HG03108 (cell line): ENCODE results near the gene MUC20.

Source experiments
- ATAC-seq: cut with Tn5 transposase; IDR thresholded peaks from one replicate; pipeline ENCODE4 v1.9.1; 2021; ENCODE audit warnings: moderate library complexity; ENCODE audit not compliant: unreplicated experiment

MUC20 gene

DNA sequence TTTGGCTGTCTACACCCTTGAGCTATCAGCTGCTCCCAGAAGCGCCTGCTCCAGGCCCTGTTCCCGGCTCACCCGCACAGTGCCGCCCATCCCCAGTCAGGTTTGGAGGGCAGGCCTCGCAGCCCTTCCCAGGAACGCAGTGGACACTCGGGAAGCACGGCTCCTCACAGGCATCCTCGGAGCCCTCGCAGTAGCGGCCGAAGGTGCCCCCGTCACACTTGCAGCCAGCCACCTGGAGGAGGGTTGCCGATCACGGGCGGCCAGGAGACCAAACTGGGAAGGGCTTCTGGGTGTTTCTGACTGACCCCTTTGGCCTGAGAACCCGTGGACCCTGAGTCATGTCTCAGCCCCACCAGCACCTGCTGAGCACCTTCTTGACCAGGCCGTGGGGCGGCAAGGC is 33.4 kb downstream of the MUC20 start:
- ATAC-seq, result no peak

DNA sequence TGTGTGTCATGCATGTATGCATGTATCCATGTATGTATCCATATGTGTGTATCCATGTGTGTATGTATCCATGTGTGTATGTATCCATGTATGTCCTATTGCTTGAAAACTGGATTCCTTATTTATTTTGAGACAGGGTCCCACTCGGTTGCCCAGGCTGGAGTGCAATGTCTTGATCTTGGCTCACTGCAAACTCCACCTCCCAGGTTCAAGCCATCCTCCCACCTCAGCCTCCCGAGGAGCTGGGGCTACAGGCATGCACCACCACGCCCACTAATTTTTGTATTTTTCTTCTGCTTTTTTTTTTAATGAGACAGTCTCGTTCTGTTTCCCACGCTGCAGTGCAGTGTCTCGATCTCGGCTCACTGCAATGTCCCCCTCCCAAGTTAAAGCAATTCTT is 34.1 kb downstream of the MUC20 start:
- ATAC-seq, result no peak

DNA sequence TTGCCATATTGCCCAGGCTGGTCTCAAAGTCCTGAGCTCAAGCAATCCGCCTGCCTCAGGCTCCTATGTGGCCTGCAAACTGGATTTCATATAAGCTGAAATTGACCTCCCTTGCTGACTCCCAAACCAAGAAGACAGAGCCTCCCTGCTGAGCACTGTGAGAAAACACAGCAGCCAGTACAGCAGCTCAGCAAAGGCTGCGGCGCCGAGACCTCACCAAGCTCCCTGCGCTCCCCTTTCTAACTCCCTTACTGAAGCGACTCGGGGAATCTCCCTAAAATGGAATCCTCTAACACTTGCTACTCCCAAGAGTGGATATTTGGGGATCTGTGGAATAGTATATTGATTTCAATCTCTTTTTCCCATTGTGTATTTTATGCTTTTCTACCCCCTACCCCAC is 34.6 kb downstream of the MUC20 start:
- no peak for ATAC-seq

DNA sequence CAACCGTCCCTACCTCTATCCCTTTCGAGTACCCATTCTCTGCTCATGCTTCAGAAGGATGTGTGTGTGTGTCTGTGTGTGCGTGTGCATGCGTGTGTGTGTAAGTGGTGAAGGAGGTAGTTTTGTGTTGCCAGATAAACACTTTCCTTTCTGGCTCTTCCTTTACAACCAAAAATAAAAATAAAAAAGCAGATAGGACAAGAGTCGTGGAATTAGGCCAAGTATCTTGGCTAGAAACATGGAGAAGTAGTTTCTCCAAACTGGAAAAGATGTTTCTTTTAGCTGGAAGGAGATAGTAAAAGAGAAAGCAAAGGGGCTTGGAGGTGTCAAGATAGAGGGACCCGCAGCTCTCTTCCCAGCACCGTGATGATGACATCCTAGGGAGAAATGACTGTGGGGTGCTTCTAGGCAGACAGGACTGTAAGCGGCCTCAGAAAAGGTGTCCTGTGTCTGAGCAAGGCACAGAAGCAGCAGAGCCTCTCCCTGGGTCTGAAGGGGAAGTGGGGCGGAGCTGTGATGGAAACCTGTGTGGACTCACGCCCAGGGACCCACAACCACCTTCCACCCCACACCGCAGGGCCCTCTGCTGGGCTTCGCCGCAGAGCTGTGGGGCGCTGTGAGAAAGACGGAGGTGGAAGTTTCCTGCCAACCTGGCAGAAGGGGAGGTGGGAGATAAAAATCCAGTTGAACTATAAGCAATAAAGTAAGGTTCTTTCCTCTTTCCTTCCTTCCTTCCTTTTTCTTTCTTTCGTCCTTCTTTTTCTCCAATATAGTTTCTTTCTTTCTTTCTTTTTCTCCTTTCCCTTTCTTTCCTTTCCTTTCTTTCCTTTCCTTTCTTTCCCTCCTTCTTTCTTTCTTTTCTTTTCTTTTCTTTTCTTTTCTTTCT is 35.3 kb downstream of the MUC20 start:
- no peak for ATAC-seq

- ATAC-seq, result no peak
Observed at GRCh38 chr3:195757438-195757770, 36.6 kb downstream of the MUC20 start.

DNA sequence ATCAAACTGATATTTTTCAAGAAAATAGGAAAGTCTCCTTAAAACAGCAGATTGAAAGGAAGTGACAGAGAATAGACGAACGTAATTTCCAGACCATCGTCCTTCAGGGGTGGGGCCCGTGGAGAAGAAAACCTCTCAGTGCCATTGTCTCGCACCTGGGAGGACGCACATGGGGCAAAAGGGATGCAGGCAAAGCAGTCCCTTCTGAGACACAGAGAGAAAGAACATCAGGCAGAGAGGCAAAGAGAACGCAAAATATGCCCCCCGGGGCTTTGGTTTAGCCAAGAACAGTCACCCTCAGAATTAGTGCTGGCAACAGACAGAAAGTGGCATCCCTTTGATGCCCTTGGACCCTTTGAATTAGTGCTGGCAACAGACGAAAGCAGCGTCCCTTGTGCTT is 37.0 kb downstream of the MUC20 start:
- no peak for ATAC-seq

- no peak for ATAC-seq
Observed at GRCh38 chr3:195758721-195759353, 38.1 kb downstream of the MUC20 start.

DNA sequence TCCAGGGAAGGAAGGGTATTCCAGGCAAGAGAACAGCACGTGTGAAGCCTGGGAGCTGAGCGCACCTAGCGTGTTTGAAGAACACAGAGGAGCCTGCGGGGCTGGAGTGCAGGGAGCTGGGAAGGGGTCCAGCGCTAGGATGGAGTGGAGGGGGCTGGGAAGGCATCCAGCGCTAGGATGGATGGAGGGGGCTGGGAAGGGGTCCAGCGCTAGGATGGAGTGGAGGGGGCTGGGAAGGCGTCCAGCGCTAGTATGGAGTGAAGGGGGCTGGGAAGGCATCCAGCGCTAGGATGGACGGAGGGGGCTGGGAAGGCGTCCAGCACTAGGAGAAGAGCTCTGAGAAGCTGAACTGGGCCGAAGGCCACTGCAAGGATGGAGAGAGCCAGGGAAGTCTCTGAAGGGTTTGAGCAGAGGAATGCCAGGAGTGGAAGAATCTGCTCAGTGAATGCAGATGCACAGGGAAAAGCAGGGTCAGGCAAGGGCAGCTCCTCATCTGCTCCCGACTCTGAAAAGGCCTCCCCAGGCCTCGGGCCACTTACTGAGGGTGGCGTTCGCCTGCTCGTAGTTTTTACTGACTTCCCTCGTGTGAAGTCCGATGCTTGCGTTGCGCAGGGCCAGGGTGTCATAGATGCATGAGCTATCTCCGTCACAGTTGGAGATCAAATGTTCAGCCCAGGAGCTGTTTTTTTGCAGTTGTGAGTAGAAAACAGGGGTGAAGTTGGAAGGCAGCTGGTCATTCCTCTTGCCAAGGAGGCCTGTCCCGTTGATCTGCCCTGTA is 39.8 kb downstream of the MUC20 start:
- no peak for ATAC-seq

- ATAC-seq, result no peak
Observed at GRCh38 chr3:195761123-195761566, 40.4 kb downstream of the MUC20 start.

GRCh38 chr3:195761567-195762248 is 40.9 kb downstream of the MUC20 start:
- ATAC-seq, result no peak

- no peak for ATAC-seq
Observed at GRCh38 chr3:195762249-195762585, 41.4 kb downstream of the MUC20 start.

- no peak for ATAC-seq
Observed at GRCh38 chr3:195762611-195763010, 41.8 kb downstream of the MUC20 start.

GRCh38 chr3:195763076-195763830 is 42.5 kb downstream of the MUC20 start:
- no peak for ATAC-seq

- no peak for ATAC-seq
Observed at GRCh38 chr3:195763843-195764825, 43.4 kb downstream of the MUC20 start.

DNA sequence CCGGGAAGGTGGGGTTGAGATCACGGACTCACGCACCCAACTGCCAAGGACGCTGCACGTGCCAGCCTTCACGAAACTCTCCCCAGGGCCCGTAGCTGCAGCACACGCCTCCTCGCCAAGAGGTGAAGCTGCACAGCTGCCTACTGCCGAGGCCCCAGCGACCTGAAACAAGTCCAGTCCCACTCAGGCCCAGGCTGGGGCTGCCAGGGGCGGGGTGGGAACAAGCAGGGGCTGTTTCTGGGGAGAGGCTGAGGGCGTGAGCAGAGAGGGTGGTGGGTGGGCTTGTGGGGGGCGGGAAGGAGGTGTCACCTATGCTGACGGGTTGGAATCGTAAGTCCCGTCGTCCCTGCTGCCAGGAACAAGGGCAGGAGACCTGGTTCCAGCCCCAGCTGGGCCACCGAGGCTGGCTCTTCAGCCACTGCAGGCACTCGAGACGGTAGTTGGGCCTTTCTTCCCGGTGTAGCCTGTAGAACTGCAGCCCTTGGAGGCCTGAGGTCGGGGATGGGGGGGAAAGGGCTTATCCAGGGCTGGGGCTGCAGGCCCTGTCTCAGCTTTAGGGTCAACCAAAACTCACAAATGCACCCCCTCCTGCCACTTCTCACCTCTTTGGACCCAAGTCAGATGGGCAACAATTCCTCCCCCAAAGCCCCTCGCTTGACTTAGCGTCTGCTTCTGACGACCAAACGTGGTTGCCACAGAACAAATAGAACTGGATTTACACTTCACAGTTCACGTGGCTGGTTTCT is 44.4 kb downstream of the MUC20 start:
- no peak for ATAC-seq

DNA sequence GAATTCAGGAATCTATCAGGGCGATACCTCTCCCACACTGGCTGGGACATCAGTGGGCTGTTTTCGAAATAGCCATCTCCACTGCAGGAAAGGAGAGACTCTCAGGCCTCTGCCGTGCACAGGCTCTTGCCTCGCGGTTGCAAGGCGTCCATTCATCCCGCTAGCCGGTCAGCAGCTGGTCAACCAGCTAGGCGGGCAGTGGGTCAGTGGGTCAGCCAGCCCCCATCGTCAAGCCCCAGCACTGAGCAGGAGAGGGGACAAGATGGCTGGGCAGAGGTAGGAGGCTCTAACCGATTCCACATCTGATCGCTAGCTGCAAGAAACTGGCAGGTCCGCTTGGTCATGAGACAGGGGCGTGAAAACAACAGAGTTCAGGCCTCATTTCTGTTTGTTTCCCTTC is 45.9 kb downstream of the MUC20 start:
- ATAC-seq, result no peak

DNA sequence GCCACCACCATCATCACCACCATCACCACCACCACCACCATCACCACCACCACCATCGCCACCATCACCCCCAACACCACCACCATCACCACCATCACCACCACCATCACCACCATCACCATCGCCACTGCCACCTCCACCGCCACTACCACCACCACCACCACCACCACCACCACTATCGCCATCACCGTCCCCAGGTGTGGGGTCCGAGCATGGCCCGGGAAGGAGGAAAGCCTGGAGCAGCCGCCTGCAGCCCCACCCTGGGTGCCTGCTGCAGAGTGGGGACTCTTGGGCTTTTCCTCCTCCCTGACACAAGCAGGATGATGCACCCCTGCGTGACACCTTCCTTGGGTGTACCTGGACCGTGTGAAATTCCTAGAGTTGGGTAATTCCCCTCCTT is 47.0 kb downstream of the MUC20 start:
- ATAC-seq, result no peak

- ATAC-seq, result no peak
Observed at GRCh38 chr3:195768414-195768813, 47.6 kb downstream of the MUC20 start.

GRCh38 chr3:195768831-195769303 is 48.1 kb downstream of the MUC20 start:
- ATAC-seq, result no peak
